Activated naive CD8-positive, alpha-beta T cell treated with anti-CD3 and anti-CD28 coated beads for 36 hours (primary cell): ENCODE measurements around the gene PASK. TPM values are rescaled to one million over a fixed set of nuclear protein-coding genes. Genes with fewer than 3 reads are reported as not detected.

Experiments
- DNase-seq: peaks from one replicate; pipeline ENCODE4 v3.0.0; 2021
- H3K27ac Mint-ChIP-seq: one replicate; pipeline ENCODE4 v1.8.0; 2022; ENCODE audit warnings: mild to moderate bottlenecking, moderate library complexity, mixed read lengths
- H3K27me3 Mint-ChIP-seq: one replicate; pipeline ENCODE4 v1.8.0; 2022; ENCODE audit warnings: mild to moderate bottlenecking, mixed read lengths
- H3K36me3 Mint-ChIP-seq: one replicate; pipeline ENCODE4 v1.8.0; 2021; ENCODE audit warnings: mild to moderate bottlenecking, mixed read lengths
- H3K4me1 Mint-ChIP-seq: one replicate; pipeline ENCODE4 v1.8.0; 2021; ENCODE audit warnings: mixed read lengths
- H3K4me3 Mint-ChIP-seq: one replicate; pipeline ENCODE4 v1.8.0; 2022; ENCODE audit warnings: mild to moderate bottlenecking, moderate library complexity, mixed read lengths
- H3K9me3 Mint-ChIP-seq: one replicate; pipeline ENCODE4 v1.8.0; 2022; ENCODE audit warnings: mixed read lengths
- total RNA-seq, 2 experiments: library from RNA; stranded (reverse); gene quantifications; one replicate each; pipeline ENCODE4 v1.2.3, GENCODE V29; 2021

Gene PASK
- total RNA-seq, 2 experiments from 2014 or later = 68.5 to 76.4 TPM

DNA sequence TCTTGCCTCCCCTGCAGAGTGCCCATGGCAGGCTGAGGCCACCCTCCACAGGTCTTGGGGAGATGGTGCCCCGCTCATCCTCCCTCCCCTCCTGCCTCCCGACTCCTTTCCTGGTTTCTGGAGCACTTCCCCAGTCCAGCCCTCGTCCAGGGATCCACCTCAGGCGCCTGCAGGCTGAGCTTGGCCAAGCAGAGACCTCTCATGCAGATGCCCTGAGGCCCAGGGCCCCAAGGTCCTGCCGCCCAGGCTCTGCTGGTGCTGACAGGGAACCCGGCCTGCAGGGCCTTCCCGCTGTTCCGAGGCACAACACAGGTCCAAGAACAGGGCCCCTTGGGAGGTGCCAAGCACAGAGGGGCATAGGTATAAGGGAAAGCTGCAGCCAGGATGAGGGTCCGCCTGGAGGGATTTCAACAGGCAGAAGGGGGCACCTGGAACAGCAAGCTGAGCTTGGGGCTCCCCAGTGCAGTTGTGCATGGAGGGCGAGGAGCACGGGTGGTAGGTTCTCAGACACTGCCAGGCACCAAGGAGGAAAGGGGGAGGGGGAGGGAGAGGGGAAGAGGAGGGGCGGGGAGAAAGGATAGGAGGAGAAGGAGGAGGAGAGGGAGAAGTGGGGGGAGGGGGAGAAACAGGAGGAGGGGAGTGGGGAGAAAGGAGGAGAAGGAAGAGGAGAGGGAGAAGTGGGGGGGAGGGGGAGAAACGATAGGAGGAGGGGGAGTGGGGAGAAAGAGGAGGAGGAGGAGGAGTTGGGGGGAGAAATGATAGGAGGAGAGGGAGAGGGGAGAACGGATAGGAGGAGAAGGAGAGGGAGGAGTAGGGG is 38.0 kb upstream of the PASK start:
- DNase-seq = no peak
- H3K27ac Mint-ChIP-seq = no peak overlapping the region
- H3K27me3 Mint-ChIP-seq = no peaks in the 10 kb centered on the region
- no peaks in the 10 kb centered on the region for H3K36me3 Mint-ChIP-seq
- no peaks in the 10 kb centered on the region for H3K4me1 Mint-ChIP-seq
- H3K4me3 Mint-ChIP-seq = no peak overlapping the region
- H3K9me3 Mint-ChIP-seq = no peaks in the 10 kb centered on the region

DNA sequence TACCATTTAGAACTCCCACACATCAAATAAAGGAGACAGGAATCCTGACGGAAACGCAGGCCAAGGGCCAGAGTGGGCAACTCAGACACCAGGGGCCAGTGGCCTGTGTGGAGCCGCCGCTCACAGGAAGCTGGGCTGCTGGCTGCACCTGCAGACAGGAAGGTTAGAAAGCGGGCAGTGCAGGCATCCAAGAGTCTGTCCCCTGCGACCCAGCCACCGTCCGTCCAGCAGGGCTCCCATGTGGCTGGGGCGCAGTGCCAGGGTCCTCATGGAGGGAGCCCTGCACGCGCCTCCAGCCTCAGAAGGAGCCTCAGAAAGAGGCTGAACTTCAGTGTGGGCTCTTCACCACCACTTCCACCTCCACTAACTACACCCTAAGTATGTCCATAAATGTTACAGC is 36.7 kb upstream of the PASK start:
- Mint-ChIP-seq H3K4me1 (no peaks in the 10 kb centered on the region), H3K27ac (no peak overlapping the region), H3K27me3 (no peaks in the 10 kb centered on the region), H3K9me3 (no peaks in the 10 kb centered on the region), H3K36me3 (no peaks in the 10 kb centered on the region), H3K4me3 (no peak overlapping the region)
- DNase-seq = no peak

DNA sequence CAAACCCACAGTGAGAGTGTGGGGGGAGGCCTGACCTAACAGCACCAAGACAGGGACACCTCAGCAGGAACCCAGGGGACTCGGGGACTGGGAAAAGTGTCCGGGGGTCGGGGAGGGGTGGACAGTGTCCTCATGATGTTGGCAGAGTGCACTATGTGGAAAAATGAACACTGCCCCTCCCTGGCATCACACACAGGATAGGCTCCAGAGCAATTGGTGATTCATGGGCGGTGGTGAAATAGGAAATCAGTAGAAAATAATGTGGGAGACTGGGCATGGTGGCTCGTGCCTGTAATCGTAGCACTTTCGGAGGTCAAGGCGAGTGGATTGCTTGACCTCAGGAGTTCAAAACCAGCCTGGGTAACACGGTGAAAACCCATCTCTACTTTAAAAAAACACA is 35.6 kb upstream of the PASK start:
- Mint-ChIP-seq H3K36me3 (no peaks in the 10 kb centered on the region), H3K9me3 (no peaks in the 10 kb centered on the region), H3K4me3 (no peak overlapping the region), H3K4me1 (peaks cover 2% of the 10 kb centered on the region), H3K27ac (no peak overlapping the region), H3K27me3 (no peaks in the 10 kb centered on the region)
- DNase-seq = no peak

DNA sequence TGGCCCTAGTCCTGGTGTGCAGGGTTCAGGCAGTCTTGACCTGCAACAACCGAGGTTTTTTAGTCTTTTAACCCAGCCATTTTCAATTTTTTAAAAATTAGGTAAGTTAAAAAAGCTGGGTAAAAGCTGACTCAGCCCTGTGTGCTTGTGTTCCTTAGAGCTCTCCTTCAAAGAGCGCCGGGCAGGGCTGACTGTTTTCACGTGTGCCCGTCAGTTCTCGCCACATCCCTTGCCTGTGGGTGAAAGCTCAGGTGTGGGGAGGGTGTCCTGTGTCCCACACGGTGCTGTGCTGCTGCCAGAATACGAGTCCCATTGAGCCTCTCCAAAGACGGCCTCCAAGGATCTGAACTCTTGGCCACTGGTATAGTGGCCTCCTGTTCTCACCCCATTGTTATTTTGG is 33.9 kb upstream of the PASK start:
- Mint-ChIP-seq H3K4me3 (no peak overlapping the region), H3K36me3 (no peaks in the 10 kb centered on the region), H3K4me1 (peaks cover 3% of the 10 kb centered on the region), H3K9me3 (no peaks in the 10 kb centered on the region), H3K27me3 (no peaks in the 10 kb centered on the region), H3K27ac (no peak overlapping the region)
- DNase-seq = no peak

DNA sequence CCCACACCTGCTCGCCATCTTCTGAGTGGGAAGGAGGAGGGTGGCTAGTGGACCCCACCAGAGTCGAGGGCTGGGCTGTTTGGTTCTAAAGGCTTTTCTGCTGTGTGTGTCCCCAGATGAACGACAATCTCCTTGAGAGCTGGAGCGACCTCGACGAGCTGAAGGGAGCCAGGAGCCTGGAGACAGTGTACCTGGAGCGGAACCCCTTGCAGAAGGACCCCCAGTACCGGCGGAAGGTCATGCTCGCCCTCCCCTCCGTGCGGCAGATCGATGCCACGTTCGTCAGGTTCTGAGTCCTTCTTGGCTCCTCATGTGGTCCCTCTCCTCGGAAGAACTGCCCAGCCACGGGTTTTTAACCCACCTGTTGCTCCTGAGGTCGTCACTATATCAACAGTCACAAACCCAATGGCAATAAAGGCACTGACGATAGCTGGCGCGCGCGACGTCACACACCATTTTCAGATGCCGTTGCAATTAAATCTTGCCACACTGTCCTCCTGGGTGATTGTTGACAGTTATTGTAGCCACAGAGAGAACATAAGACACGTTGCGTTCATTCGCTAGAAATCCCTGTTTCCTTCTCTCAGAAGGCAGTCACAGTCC is 33.4 kb upstream of the PASK start:
- H3K9me3 Mint-ChIP-seq = no peaks in the 10 kb centered on the region
- H3K27ac Mint-ChIP-seq = no peak overlapping the region
- H3K36me3 Mint-ChIP-seq = no peaks in the 10 kb centered on the region
- H3K27me3 Mint-ChIP-seq = no peaks in the 10 kb centered on the region
- no peak overlapping the region for H3K4me3 Mint-ChIP-seq
- peaks cover 3% of the 10 kb centered on the region for H3K4me1 Mint-ChIP-seq
- DNase-seq = no peak

DNA sequence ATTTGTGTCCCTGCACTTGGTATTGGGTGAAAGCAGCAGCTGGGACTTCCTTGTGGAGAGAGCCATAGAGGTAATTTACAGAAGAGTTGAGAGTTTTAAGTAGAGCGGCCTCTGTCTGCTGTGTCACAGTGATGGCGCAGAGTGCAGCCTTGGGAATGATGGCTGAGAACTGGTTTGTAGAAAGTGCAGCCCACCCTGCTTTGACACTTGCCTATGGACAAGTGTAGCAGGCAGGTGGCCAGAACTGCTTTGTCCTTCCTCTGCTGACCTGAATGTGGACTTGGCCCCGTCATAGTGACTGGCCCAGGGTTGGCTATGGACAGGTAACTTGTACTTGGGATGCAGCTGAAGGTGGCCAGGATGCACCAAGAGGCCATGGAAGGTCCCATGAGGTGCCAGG is 32.9 kb upstream of the PASK start:
- Mint-ChIP-seq H3K36me3 (no peaks in the 10 kb centered on the region), H3K27ac (no peak overlapping the region), H3K4me1 (peaks cover 3% of the 10 kb centered on the region), H3K27me3 (no peaks in the 10 kb centered on the region), H3K4me3 (no peak overlapping the region), H3K9me3 (no peaks in the 10 kb centered on the region)
- no peak for DNase-seq

DNA sequence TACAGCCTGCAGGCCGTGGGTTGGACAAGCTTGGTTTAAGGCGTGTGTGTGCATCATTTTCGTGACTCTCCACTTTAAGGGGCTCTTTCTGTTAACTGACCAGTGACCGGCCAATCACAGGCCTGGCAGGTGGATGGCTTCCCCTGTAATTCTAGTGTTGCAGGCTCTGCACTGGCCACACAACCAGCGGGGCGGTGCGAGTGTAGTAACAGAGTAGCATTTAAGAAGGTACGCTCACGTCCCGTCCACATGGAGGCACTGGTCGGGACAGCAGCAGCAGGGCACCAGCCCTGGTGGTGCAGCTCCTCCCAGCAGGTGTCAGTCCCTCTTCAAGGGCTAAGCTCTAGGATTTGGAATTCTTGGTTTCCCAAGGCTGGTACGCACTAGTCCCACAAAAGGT is 31.2 kb upstream of the PASK start:
- H3K27me3 Mint-ChIP-seq = no peaks in the 10 kb centered on the region
- no peak for DNase-seq
- H3K9me3 Mint-ChIP-seq = no peaks in the 10 kb centered on the region

DNA sequence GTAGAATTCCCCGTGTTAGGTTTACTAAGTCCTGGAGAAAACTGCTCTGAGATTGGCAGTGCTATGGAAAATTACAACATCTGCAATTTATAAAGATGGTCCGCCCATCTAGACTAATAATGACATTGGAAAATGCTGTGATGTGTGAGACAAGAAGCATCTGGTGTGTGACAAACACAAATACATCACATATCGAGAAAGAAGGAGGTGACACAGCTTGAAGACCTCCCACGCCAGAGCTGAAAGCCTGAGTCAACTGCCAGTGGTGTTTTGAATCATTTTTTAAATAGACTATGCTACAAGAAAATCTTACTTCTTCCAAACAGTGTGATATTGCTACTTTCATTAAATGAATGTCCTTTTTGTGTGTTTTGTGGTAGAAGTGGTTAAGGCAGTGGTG is 30.6 kb upstream of the PASK start:
- no peak for DNase-seq
- H3K27me3 Mint-ChIP-seq = no peaks in the 10 kb centered on the region
- peaks cover 3% of the 10 kb centered on the region for H3K4me1 Mint-ChIP-seq
- peaks cover 6% of the 10 kb centered on the region for H3K36me3 Mint-ChIP-seq
- H3K9me3 Mint-ChIP-seq = no peaks in the 10 kb centered on the region
- H3K27ac Mint-ChIP-seq = no peak overlapping the region
- no peak overlapping the region for H3K4me3 Mint-ChIP-seq

More for the DNA sequence above, 31.2 kb upstream of the PASK start:
- Mint-ChIP-seq H3K4me1 (peaks cover 3% of the 10 kb centered on the region), H3K36me3 (peaks cover under 1% of the 10 kb centered on the region), H3K4me3 (no peak overlapping the region), H3K27ac (no peak overlapping the region)

DNA sequence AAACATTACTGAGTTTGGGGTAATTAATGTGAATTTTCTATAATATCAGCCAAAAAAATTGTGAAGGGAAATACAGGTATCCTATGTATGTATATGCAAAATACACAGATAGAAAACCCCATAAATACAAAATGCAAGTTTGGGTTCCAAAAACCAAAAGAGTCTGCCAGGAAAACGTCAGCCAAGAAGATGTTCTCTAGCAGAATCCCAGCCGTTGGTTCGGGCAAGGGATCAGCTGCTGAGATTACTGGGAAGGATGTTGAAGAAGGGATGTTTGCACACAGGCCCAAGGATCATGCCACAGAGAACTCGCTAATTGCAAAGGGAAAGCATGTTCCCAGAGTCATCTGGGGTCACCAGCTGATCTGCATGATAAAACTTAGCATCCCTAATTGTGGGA is 29.7 kb upstream of the PASK start:
- peaks cover 3% of the 10 kb centered on the region for H3K4me1 Mint-ChIP-seq
- H3K9me3 Mint-ChIP-seq = no peaks in the 10 kb centered on the region
- no peaks in the 10 kb centered on the region for H3K27me3 Mint-ChIP-seq
- no peak overlapping the region for H3K4me3 Mint-ChIP-seq
- H3K27ac Mint-ChIP-seq = no peak overlapping the region
- no peak for DNase-seq
- H3K36me3 Mint-ChIP-seq = peaks cover 7% of the 10 kb centered on the region

DNA sequence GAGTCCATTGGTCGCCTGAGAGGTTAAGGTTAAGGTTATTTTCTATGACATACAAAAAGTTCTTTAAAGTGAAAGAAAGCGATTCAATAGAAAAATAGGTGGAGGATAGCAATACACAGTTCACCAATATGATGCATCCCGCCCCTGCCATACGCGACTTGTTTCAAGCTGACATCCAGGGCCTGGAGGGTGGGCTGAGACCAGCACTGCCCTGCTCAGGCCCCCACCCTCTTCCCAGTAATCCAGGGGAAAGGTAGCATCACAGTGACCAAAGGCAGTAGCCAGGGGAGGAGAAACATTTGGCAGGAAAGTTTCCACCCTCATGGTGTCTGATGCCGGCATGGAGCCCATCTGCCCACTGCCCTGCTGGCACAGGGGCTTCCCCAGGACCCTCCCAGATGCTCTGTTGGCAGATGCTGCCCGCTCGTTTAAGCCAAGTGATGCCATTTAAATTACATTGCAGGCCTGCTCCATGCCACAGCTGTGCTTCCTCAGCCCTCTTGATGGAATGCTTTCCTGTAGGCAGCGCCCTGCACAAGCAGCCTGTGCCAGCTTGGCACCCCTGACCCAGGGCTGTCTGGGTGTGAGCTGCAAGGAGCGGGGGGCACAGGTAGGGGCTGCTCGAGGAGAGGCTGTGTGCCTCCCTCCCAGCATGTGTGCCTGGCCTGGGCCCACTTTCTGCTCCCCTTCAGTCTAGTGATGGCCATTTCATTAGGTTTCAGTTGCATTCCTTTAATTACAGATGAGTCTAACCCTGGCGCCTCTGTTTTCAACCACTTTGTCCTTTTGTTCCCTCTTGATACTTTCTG is 28.5 kb upstream of the PASK start:
- Mint-ChIP-seq H3K4me3 (no peak overlapping the region), H3K9me3 (no peaks in the 10 kb centered on the region)

DNA sequence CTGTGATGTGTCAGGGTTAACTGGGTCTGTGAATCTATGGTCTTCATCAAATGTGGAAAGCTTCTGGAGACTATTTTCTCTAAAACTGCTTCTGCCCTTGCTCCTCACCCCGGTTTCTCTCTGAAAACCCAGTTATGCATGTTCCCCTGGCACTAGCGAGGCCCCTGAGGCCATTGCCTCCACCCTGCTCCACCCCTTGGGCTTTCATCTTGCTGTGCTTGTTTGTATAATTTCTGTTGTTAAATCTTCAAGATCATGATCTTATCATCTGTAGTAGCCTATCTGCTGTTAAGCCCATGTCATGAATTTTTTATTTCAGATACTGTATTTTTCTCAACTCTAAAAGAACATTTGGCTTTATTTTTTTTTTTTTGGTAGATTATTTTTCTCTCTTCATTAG is 24.3 kb upstream of the PASK start:
- no peaks in the 10 kb centered on the region for H3K27me3 Mint-ChIP-seq
- H3K4me3 Mint-ChIP-seq = no peak overlapping the region
- DNase-seq = no peak
- H3K9me3 Mint-ChIP-seq = peaks cover 14% of the 10 kb centered on the region
- H3K36me3 Mint-ChIP-seq = peaks cover 47% of the 10 kb centered on the region
- no peaks in the 10 kb centered on the region for H3K4me1 Mint-ChIP-seq
- H3K27ac Mint-ChIP-seq = no peak overlapping the region

More for the DNA sequence above, 28.5 kb upstream of the PASK start:
- Mint-ChIP-seq H3K4me1 (peaks cover 3% of the 10 kb centered on the region), H3K27me3 (no peaks in the 10 kb centered on the region), H3K27ac (no peak overlapping the region), H3K36me3 (peaks cover 12% of the 10 kb centered on the region)
- DNase-seq = no peak

DNA sequence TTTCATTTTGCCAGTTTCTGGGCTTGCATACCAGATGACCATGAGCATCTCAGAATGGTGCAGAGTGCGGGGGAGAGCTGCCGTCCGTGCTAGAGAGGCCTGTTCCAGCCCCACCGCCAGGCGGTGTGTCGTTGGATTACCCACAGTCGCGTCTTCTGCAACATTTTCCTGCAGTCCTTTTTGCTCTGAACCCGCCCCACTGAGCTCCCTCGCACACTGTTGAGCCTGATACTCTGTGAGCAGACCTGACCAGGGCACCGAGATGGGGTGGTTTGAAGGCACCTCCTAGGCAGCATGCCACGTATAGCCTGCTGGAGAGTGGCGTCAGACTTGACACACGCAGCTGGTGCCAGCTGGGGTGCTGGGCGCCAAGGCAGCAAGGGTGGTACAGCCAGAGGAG is 19.1 kb upstream of the PASK start:
- H3K36me3 Mint-ChIP-seq = peaks cover 43% of the 10 kb centered on the region
- peaks cover 14% of the 10 kb centered on the region for H3K9me3 Mint-ChIP-seq
- DNase-seq = no peak
- peaks cover 4% of the 10 kb centered on the region for H3K4me1 Mint-ChIP-seq
- H3K4me3 Mint-ChIP-seq = no peak overlapping the region
- no peaks in the 10 kb centered on the region for H3K27me3 Mint-ChIP-seq
- H3K27ac Mint-ChIP-seq = no peak overlapping the region

DNA sequence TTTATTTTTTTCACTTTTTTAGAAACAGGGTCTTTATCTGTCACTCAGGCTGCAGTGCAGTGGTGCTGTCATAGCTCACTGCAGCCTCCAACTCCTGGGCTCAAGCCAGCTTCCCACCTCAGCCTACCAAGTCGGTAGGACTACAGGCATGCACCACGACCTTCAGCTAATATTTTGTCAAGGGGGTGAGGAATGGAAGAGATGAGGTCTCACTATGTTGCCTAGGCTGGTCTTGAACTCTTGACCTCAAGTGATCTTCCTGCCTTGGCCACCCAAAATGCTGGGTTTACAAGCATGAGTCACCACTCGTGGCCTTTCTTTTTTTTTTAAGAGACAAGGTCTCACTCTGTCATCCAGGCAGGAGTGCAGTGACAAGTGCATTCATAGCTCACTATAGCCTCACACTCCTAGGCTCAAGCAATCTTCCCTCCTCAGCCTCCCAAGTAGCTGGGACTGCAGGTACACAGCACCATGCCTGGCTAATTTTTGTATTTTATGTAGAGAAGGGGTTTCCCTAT is 14.4 kb upstream of the PASK start:
- no peak for DNase-seq
- Mint-ChIP-seq H3K36me3 (peaks cover 12% of the 10 kb centered on the region), H3K27ac (no peak overlapping the region), H3K4me1 (peaks cover 4% of the 10 kb centered on the region), H3K9me3 (no peaks in the 10 kb centered on the region), H3K4me3 (no peak overlapping the region), H3K27me3 (no peaks in the 10 kb centered on the region)

DNA sequence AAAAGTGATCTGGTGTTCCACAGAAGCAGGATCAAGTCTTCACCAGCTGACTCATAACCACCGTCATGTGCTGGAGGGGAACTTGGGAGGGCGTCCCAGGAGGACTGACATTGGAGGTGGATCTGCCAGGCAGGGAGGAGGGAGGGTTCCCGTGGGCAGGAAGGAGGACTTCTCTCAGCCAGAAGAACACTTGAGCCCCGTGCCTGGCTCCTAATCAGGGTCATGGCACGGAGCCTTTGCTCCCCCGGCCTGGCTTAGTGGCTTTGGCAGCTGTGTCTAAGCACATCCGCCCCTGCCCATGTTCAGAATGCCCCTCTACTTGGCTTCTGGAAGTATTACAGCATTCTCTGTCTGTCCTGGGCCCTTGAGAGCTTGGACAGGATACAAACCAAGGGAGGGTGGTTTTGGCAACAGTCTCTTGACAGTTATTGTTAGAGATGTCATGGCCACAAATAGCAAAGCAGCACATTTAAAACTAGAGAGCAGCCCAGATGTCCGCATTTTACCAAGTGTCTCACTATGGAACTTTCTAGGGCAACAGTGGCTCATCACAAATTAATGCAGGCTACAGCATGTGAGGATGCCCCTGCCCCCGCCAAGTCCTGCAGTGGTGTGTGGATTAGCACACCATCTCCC is 12.5 kb upstream of the PASK start:
- H3K36me3 Mint-ChIP-seq = peaks cover 11% of the 10 kb centered on the region
- peaks cover 9% of the 10 kb centered on the region for H3K4me1 Mint-ChIP-seq
- no peak overlapping the region for H3K27ac Mint-ChIP-seq
- H3K9me3 Mint-ChIP-seq = no peaks in the 10 kb centered on the region
- no peaks in the 10 kb centered on the region for H3K27me3 Mint-ChIP-seq
- no peak overlapping the region for H3K4me3 Mint-ChIP-seq
- DNase-seq = no peak

DNA sequence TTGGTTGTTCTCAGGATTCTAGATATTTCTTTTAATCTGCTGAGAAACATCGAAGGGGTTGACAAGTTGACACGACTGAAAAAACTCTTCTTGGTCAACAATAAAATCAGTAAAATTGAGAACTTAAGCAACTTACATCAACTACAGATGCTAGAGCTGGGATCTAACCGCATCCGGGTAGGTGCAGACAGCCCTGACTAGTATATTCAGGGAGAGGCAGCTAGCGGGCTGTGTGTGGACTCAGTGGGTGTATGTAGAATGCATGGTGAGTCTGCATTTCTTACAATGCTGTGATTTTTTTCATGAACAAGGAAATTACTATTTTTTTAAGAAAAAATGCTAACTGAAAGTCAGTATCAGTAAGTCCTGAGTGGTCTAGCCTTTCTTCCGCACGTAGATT is 11.0 kb upstream of the PASK start:
- Mint-ChIP-seq H3K27me3 (no peaks in the 10 kb centered on the region), H3K4me1 (peaks cover 9% of the 10 kb centered on the region), H3K27ac (no peak overlapping the region), H3K4me3 (no peak overlapping the region), H3K9me3 (no peaks in the 10 kb centered on the region), H3K36me3 (peaks cover 9% of the 10 kb centered on the region)
- DNase-seq = no peak
